A549 treated with CpdA at 1 μM for 4 hours (cell line): ENCODE data around the gene OLAH. TPM values are rescaled to one million over a fixed set of nuclear protein-coding genes. Genes with fewer than 3 reads are reported as not detected.

Source experiments
- total RNA-seq: library from RNA; stranded (reverse); fragments of 200-300 nt; extraction: Qiagen RNA extraction; gene quantifications from 5 replicates; pipeline ENCODE4 v1.2.3, GENCODE V29; 2022; ENCODE audit warnings: low read depth

OLAH gene
- 0.05 TPM in 1 of 5 replicates, not detected in the others for total RNA-seq

GRCh38 chr10:15043674-15044073 is at the start of gene OLAH:
Gene OLAH, plus strand, starts transcription at chr10:15043943. Its CDS starts 3,346 bp downstream, at chr10:15047289.

GRCh38 chr10:15088428-15089261 is 44.9 kb downstream of the OLAH start, which contains the start of gene ACBD7:
Gene ACBD7, minus strand, starts transcription at chr10:15088776. Its CDS starts 48 bp downstream, at chr10:15088728.

GRCh38 chr10:15097011-15097812 is 53.5 kb downstream of the OLAH start, which contains the start of gene RPP38:
Gene RPP38, plus strand, starts transcription at chr10:15097355. Its CDS starts 5,960 bp downstream, at chr10:15103315.

Other genes starting within 250 kb of the OLAH start
- gene CDNF, start 205.9 kb upstream of the OLAH start, total RNA-seq = 0.81 to 2.4 TPM (median 0.99 TPM) in 5 replicates
- 45.9 to 50.4 TPM (median 47.9 TPM) in 5 replicates for gene HSPA14, start 205.6 kb upstream of the OLAH start, total RNA-seq
- 12.1 to 13.9 TPM (median 12.9 TPM) in 5 replicates for gene MSANTD7, start 205.6 kb upstream of the OLAH start, total RNA-seq
- 19.7 to 21.6 TPM (median 21.2 TPM) in 5 replicates for gene SUV39H2, start 165.1 kb upstream of the OLAH start, total RNA-seq
- gene DCLRE1C, start 89.8 kb upstream of the OLAH start, total RNA-seq = 4.6 to 7.8 TPM (median 6.2 TPM) in 5 replicates
- gene MEIG1, start 84.6 kb upstream of the OLAH start, total RNA-seq = 0.74 to 1.4 TPM (median 0.98 TPM) in 4 of 5 replicates, not detected in the other
- gene ACBD7, start 44.8 kb downstream of the OLAH start, total RNA-seq = 0.48 to 1.3 TPM (median 0.95 TPM) in 5 replicates
- 33.9 to 39.0 TPM (median 37.2 TPM) in 5 replicates for gene RPP38, start 53.4 kb downstream of the OLAH start, total RNA-seq
- gene NMT2, start 124.8 kb downstream of the OLAH start, total RNA-seq = 23.0 to 30.6 TPM (median 25.5 TPM) in 5 replicates